GM21423 (cell line): ENCODE measurements around the gene FMO3.

Source experiments
- ATAC-seq: cut with Tn5 transposase; IDR thresholded peaks from one replicate; pipeline ENCODE4 v1.9.1; 2021; ENCODE audit warnings: mild to moderate bottlenecking, moderate library complexity; ENCODE audit not compliant: unreplicated experiment

The FMO3 gene

GRCh38 chr1:171155484-171155883 lies 64.8 kb downstream of the FMO3 start:
- no peak for ATAC-seq

DNA sequence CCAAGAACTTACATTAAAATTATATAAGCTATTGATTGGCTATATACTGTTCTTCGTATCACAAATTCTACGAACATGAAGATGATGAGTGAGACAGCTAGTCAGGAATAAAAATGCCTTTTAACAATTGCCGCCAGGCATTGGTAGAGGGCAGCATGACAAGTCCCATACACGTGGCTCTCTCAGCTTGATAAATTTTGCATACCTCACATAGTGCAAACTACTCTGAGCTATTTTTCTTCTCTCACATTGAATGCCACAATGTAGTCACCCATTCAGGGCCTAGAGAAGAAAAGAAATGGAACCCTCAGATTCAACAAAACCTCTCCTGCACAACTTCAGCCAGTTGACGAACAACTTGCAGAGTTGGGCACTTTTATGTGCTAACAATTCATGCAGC lies 67.4 kb downstream of the FMO3 start:
- ATAC-seq = no peak

- no peak for ATAC-seq
Measured at GRCh38 chr1:171158551-171158950, 67.8 kb downstream of the FMO3 start.

GRCh38 chr1:171159148-171159547 lies 68.4 kb downstream of the FMO3 start:
- no peak for ATAC-seq

GRCh38 chr1:171160211-171160610 lies 69.5 kb downstream of the FMO3 start:
- peak; percentile 74 for ATAC-seq

DNA sequence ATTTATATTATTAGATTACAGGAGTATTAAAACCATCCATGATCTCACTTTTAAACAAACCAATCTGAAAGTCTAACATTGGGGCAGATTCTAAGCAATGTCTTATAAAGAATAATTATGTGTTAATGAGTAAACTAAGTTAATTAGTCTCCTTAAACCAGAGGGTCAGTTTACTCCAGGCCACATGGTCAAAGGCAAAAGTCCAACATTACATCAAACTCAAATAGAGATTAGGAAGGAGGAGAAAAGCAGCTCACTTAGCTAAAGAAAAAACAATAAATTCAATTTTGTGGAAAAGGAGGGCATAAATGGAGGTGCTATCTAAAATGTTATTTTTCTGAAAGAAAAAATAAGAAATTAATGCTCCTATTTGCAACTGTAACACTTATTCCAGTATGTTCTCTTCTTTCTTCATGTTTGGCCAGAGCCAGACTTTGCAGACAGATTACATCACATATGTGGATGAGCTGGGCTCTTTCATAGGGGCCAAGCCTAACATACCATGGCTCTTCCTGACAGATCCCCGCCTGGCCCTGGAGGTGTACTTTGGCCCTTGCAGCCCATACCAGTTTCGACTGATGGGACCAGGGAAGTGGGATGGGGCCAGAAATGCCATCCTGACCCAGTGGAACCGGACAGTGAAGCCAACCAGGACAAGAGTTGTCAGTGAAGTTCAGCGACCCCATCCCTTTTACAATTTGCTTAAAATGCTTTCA lies 70.1 kb downstream of the FMO3 start:
- no peak for ATAC-seq

DNA sequence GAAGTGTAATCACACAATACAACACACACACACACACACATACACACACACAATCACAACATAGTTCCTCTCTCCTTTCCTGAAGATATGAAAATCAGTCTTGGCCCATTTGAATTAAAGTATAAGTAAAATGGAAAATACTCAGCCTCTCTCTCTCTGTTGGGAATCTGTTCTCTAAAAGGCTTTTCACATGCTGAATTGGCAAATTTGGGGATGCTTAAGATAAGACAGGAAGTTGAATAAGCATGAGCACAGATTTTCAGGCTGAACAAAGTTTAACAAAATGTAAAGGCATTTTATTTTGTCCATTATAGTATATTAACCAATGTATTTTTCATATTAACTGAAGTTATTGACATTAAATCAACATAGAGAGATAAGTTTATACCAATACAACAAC lies 70.7 kb downstream of the FMO3 start:
- ATAC-seq = no peak

- no peak for ATAC-seq
Measured at GRCh38 chr1:171166361-171166760, 75.7 kb downstream of the FMO3 start.
